ENCODE data around the gene GAS6.
"Not testable (repeated sequence)": the region's sequence is repeated elsewhere in the genome, so short reads cannot be mapped to it uniquely, and the experiment has no call there.

The GAS6 gene

GRCh38 chr13:113867913-113868312 is 4.0 kb upstream of the GAS6 start:
- not testable (repeated sequence) for DNase-seq (ENCODE audit: low read depth in 3 of 3)

DNA sequence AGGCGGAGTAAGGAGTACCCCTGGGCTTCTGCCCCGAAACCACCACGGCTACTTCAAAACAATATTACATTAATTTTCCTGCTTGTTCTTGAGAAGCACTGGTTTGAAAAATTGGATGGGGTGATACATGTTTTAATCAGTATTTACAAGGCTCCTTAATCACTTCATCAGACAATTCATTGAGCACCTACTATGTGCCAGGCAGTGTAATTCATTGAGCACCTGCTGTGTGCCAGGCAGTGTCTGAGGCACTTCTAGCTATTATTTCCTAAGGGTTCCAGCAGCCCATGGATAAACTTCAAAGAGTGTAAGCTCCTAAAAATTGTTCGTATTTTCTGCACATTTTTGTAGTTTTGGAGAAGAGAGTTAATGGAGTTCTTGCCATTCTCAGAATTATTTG is 1.6 kb upstream of the GAS6 start:
- no peak for DNase-seq (ENCODE audit: low read depth in 3 of 3)

DNA sequence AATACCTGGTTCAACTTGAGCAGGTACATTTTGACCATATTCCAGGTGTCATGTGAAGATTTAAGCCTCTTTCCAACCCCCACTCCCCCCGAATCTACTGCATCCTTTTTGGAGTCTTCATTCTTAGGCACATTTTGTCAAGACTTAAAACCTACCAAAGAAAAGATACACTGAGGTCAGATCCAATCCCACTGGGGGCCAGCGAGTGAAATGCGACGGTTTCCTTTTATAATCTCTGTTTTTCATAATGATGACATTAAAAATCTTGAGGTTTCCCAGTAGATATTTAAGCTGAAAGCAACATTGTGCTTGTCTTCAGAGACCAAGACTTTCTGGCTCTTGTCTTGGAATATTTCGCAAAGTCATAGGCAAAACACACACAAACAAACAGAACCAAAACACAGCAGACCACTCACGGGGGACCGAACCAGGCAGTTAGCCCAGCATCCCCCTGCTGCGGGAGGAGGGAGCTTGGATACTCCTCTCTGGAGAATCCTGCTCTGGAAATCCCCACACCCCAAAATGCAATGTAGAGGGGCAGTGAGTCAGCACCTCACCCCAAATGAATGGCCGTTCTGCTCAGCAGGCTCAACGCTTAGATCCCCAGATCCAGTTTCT is 506 bp upstream of the GAS6 start:
- no peak for DNase-seq (ENCODE audit: low read depth in 3 of 3)

- DNase-seq (ENCODE audit: low read depth in 3 of 3) = no peak
Observed at GRCh38 chr13:113862931-113863523, 849 bp downstream of the GAS6 start.

- no peak for DNase-seq (ENCODE audit: low read depth in 3 of 3)
Observed at GRCh38 chr13:113862191-113862930, 1.5 kb downstream of the GAS6 start.

DNA sequence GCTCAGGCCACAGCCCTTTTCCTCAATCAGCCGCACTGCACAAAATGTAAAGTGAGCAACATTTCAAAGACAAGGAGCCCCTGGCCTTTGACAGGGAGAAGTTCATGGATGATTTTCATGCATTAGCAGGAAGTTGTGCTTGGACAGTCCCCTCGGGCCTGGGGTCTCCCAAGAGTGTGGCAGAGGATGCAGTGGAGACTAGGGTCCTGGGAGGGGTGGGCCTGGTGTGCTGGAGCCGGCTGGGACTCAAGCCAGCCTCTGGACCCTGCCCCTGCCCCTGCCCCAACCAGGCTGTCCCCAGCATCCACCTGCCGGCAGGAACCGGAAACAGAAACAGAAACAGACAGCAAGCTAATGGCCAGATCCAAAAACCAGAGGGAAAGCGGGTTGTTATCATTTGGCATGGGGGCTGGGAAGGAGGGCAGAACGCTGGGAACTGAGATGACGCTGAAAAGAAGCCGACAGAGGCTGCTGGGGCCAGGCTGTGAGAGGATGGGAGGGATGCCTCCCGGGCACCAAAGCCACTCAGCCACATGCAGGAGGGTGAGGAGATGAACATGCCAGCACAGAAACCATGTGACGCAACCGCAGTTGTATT is 2.3 kb downstream of the GAS6 start:
- no peak for DNase-seq (ENCODE audit: low read depth in 3 of 3)

DNA sequence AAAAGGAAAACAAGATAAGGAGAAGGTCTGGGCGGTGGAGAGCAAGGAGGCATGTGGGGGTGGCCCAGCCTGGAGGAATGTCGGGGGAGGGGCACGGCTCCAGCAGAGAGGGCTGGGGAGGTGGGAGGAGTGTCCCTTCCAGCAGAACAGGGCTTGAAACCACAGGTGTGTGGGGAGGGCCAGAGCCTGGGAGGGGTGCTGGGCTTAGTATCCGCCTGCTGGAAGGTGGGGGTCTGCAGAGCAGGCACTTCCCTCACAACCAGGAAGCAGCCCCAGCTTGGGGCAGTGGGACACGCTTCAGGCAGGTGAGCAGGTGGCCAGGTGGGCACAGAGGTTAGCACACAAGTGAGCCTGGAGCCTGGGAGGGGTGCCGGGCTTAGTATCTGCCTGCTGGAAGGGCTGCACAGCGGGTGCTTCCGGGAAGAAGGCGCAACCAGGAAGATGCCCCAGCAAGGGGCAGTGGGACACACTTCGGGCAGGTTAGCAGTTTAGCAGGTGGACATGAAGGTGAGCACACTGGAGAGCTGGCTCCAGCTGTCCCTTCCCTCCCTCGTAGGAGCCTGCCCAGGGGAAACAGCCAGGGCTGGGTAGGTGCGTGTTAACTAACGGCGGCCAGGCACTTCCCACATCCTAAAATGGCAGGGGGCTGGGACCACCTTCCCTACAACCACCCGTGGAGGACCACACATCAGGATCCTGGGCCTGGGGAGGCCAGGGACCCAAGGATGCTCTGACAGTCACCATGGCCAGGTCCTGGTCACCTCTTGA is 3.0 kb downstream of the GAS6 start:
- DNase-seq (ENCODE audit: low read depth in 3 of 3) = no peak

DNA sequence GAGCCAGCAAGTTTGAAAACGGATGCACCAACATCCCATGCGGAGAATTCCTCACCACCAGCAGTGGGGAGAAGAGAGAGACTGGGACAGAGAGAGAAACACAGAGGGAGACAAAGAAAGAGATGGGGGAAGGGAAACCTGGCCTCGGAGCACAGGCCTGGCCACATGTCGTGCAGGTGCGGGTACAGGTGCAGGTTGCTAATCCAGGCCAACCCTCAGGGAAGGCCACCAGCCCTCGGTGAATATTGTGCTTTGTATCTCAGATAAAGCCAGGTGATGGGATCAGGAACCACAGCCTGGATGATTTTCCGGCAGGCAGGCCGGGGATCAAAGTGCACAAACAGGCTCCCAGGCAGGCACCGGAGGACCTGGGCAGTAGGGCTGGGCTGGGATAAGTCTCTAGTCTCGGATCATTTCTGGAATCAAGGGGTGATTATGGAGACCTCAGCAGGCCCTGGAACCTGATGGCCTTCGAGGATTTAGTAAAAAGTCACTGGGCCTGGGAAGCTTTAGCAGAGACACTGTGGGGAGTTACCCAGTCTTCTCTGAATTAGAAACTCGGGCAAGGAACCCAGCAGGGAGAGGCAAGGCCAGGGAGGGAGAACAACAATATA is 3.7 kb downstream of the GAS6 start:
- DNase-seq (ENCODE audit: low read depth in 3 of 3) = no peak

- no peak for DNase-seq (ENCODE audit: low read depth in 3 of 3)
Observed at GRCh38 chr13:113859311-113860050, 4.4 kb downstream of the GAS6 start.

- no peak for DNase-seq (ENCODE audit: low read depth in 3 of 3)
Observed at GRCh38 chr13:113857531-113858195, 6.2 kb downstream of the GAS6 start.

GRCh38 chr13:113856716-113857065 is 7.2 kb downstream of the GAS6 start:
- DNase-seq (ENCODE audit: low read depth in 3 of 3) = no peak

GRCh38 chr13:113855931-113856715 is 7.8 kb downstream of the GAS6 start:
- DNase-seq (ENCODE audit: low read depth in 3 of 3) = no peak

GRCh38 chr13:113855012-113855921 is 8.6 kb downstream of the GAS6 start:
- no peak for DNase-seq (ENCODE audit: low read depth in 3 of 3)

DNA sequence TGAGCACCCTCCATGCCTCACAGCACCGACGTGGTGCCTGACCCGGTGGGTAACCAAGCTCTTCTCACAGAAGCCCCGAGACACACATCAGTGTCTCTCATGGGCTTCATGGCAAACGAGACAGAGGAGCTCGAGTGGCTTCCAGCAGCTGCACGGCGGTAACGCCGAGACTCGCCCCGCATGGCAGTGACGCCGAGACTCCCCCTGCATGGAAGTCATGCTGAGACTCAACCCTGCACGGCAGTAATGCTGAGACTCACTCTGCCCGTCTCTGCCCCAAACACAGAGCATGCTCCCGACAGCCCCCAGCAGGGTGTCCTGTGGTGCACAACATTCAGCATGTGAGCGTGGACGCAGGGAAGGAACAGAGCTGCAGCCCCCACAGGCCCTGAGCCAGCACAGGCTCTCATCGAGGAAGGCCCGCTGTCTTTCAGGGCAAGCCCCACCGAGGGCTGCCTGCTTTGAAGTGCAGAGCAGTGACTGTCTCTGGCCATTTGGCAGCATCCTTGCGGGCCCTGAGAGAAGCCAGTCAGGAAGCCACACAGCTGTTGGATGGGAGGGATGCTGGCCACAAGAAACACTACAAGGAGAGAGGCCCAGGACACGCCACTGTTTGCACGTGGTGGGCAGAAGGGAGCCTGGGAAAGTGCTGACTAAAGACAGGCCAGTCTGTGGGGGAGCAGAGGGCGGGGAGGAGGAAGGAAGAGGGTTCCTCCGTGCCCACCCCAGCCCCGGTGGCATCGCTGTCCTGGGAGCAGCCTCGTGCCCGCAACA is 9.5 kb downstream of the GAS6 start:
- DNase-seq (ENCODE audit: low read depth in 3 of 3) = no peak

- DNase-seq (ENCODE audit: low read depth in 3 of 3) = no peak
Observed at GRCh38 chr13:113853518-113854237, 10.2 kb downstream of the GAS6 start.

DNA sequence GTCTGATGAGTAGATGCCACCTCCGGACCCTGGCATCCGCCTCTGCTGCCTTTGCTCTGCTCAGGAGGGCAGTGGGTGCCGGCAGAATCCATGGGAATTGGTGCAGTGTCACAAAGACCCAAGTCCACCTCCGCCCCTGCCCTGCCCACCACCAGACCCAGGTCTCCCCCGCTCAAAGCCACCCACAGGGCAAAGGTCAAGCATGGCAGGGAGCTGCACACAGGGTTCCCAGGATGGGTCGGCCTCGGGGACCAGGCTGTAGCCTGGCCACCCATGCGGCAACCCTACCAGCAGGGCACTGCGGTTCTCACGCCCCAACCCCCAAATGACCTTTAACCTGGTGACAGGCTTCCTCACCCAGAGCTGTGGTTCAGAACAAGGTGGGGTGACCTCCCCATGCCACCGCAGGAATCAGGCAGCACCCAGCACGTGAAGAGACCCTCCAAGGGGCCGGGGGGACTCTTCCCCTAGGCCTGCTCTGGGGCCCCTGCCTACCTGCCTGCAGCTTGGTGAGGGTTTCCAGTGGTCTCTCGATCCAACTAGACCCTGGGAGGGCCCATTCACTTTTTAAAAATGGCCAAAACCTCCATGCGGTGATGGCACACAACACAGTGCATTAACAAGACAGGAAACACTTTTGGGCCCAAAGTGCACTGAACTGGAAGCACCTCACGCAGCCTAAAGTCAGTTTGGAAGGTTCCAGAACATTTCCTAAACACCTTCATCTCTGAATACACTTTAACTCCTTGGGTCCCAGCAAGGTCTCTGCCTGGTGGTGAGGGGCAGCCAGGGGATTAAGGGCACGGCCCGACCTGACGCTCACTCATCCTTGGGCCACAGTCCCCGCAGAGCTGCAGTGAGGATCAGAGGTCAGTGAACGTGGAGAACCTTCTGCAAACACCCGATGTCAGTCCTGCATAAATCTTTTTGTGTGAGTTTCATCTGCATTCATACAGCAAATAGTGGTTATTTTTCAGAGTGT is 11.0 kb downstream of the GAS6 start:
- no peak for DNase-seq (ENCODE audit: low read depth in 3 of 3)

All from stimulated activated CD4-positive, alpha-beta T cell treated with anti-CD3 and anti-CD28 coated beads, TNF-alpha, amount 100 ng/mL, for 24 hours (primary cell).